ENCODE measurements around the gene ATXN7L2. TPM values are rescaled to one million over a fixed set of nuclear protein-coding genes. Genes with fewer than 3 reads are reported as not detected.

The ATXN7L2 gene
- total and polyA plus RNA-seq, 10 of the 15 experiments (the other 5 are each of a cell fraction or from before 2014, with no cell fraction given) = 0.27 to 7.4 (median 4.9) TPM

DNA sequence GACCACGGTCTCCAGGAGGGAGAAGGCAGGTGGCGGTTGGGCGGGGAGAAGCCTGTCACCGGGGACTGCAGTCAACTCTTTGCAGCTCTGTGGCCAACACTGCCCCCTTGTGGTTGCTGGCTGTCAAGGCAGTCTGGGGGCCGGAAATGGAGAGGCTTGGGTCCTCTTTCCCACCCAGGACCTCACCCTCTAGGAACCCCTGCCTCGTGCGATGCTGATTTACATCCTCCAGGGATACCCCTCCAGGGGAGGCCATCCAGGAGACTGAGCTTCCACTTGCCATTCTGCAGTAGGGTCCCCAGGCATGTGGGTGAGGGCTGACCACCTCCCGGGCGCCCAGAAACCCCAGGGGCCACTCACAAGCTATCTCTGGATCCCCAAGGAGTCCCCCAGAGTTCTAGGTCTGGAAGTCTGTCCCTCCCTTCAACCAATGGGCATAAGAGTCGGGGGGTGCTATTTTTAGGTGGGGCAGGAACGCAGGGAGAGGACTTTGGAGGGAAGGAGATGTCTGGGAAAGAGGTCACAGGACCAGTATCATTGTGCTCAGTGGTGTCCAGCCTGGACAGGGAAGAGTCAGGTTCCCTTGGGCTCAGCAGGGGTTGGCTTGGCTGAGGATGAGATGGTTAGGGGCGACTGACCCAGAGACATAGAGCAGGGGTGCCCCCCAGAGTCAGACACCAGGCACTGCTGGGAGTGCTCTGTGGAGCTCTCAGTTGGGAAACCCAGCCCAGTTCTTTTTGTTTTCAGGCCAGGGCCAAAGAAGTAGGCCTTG lies 48.8 kb downstream of the ATXN7L2 start:
- no peak for DNase-seq (ENCODE audit: low read depth, low spot score)
- Histone ChIP-seq H3K36me3 (ENCODE audit: control insufficient read depth in 2 of 2, insufficient read depth in 2 of 2, low read length in 1 of 2) (no peaks in the 10 kb centered on the region), H3K4me1 (ENCODE audit: control insufficient read depth, insufficient read depth, low read length) (peaks cover 14% of the 10 kb centered on the region), H3K27ac (ENCODE audit: control insufficient read depth, insufficient read depth) (peak overlapping the region; percentile 56), H3K4me2 (ENCODE audit: control insufficient read depth, insufficient read depth) (peak overlapping the region; percentile 70), H4K20me1 (ENCODE audit: control insufficient read depth, insufficient read depth) (no peaks in the 10 kb centered on the region), H3K9ac (ENCODE audit: control insufficient read depth, insufficient read depth, low read length) (peak overlapping the region; percentile 62), H3K4me3 (peak overlapping the region; percentile 41; the same call in 1 of the 2 replicates), H3K9me3 (replicated peaks; ENCODE audit: control insufficient read depth, insufficient read depth, low read length) (no peaks in the 10 kb centered on the region), H3K79me2 (ENCODE audit: control insufficient read depth, insufficient read depth, low read length) (no peaks in the 10 kb centered on the region), H3K27me3 (replicated peaks in 1 of 2; ENCODE audit: control insufficient read depth in 2 of 2, insufficient read depth in 2 of 2, low read length in 1 of 2) (no peaks in the 10 kb centered on the region), H2AFZ (ENCODE audit: control insufficient read depth, low read depth, low read length) (peak overlapping the region; percentile 98)
- peak; percentile 93 for ATAC-seq
- RAD21 ChIA-PET (ENCODE audit: unreplicated experiment) = interaction anchor here (0.5 to 10.3 kb wide), 37 partner anchors 13 to 452 kb away, joined by 3 to 422 read pairs (median 4); partner anchors contain the start of genes AHCYL1, AMIGO1, ATXN7L2 and CYB561D1
- FAIRE-seq = peak; percentile 85
- POLR2A ChIA-PET = interaction anchor here (0.7 to 4.4 kb wide), 8 partner anchors 17 to 48 kb away, joined by 3 to 26 read pairs (median 4); partner anchors contain the start of genes ATXN7L2 and CYB561D1
- CTCF ChIA-PET = interaction anchor here (0.5 to 21.3 kb wide), 81 partner anchors 9 to 704 kb away, joined by 3 to 1280 read pairs (median 4); partner anchors contain the start of genes AHCYL1, AMIGO1, AMPD2 and ATXN7L2
- in situ Hi-C loops (cut with MboI) (loop anchor here (5.0 kb wide), 3 partner anchors 40 to 270 kb away; partner anchors contain the start of gene CYB561D1), intact Hi-C loops (cut with micrococcal nuclease; ENCODE audit: unreplicated experiment) (loop anchor here (1.0 to 5.0 kb wide), 7 partner anchors 34 to 269 kb away; partner anchors contain the start of genes CYB561D1 and PSMA5)
- SMC1A ChIA-PET (ENCODE audit: uncharacterized antibody, unreplicated experiment) = interaction anchor here (0.6 to 12.8 kb wide), 36 partner anchors 9 to 452 kb away, joined by 3 to 431 read pairs (median 4); partner anchors contain the start of genes AHCYL1, AMIGO1, ATXN7L2 and CYB561D1
- WGBS (ENCODE audit: insufficient coverage, insufficient replicate concordance, low lambda C conversion rate, missing lambda C conversion rate) = 16% methylated on average over 12 of the region's 12 CpGs
- BruUV-seq (replicated peaks) = no TSS peak
- TF ChIP-seq NBN (IDR thresholded peaks at IDR 0.05) (peak; percentile 82; the same call in 1 of the 2 replicates), EZH2 (IDR thresholded peaks at IDR 0.05; ENCODE audit: borderline replicate concordance, control insufficient read depth, low read depth, low read length) (no peak), YY1 (IDR thresholded peaks at IDR 0.05; ENCODE audit: low read depth, low read length) (peak; percentile 70), NR2C1 (IDR thresholded peaks at IDR 0.05) (no peak), SREBF1 (IDR thresholded peaks at IDR 0.05; ENCODE audit: low read length) (no peak), MYC (IDR thresholded peaks at IDR 0.05; ENCODE audit: insufficient read depth, insufficient read length, insufficient replicate concordance, low read length, severe bottlenecking) (no peak), NRF1 (conservative IDR thresholded peaks at IDR 0.05; ENCODE audit: low read depth, low read length) (no peak), SMARCA5 (IDR thresholded peaks at IDR 0.05) (peak; percentile 50), KLF5 (IDR thresholded peaks at IDR 0.05; ENCODE audit: partially characterized antibody) (no peak), SRF (IDR thresholded peaks at IDR 0.05; ENCODE audit: low read depth in 2 of 2, low read length in 2 of 2) (no peak), CBX3 (IDR thresholded peaks at IDR 0.05; ENCODE audit: borderline replicate concordance, low read depth) (no peak), SP1 (IDR thresholded peaks at IDR 0.05; ENCODE audit: low read depth, low read length) (no peak), CHD4 (IDR thresholded peaks at IDR 0.05) (no peak), MTA3 (IDR thresholded peaks at IDR 0.05; ENCODE audit: borderline replicate concordance, low read length) (no peak), NR2C2 (IDR thresholded peaks at IDR 0.05; ENCODE audit: borderline replicate concordance, control insufficient read depth, insufficient read length, low read depth) (no peak)
- TF ChIP-seq, protein P1, sequence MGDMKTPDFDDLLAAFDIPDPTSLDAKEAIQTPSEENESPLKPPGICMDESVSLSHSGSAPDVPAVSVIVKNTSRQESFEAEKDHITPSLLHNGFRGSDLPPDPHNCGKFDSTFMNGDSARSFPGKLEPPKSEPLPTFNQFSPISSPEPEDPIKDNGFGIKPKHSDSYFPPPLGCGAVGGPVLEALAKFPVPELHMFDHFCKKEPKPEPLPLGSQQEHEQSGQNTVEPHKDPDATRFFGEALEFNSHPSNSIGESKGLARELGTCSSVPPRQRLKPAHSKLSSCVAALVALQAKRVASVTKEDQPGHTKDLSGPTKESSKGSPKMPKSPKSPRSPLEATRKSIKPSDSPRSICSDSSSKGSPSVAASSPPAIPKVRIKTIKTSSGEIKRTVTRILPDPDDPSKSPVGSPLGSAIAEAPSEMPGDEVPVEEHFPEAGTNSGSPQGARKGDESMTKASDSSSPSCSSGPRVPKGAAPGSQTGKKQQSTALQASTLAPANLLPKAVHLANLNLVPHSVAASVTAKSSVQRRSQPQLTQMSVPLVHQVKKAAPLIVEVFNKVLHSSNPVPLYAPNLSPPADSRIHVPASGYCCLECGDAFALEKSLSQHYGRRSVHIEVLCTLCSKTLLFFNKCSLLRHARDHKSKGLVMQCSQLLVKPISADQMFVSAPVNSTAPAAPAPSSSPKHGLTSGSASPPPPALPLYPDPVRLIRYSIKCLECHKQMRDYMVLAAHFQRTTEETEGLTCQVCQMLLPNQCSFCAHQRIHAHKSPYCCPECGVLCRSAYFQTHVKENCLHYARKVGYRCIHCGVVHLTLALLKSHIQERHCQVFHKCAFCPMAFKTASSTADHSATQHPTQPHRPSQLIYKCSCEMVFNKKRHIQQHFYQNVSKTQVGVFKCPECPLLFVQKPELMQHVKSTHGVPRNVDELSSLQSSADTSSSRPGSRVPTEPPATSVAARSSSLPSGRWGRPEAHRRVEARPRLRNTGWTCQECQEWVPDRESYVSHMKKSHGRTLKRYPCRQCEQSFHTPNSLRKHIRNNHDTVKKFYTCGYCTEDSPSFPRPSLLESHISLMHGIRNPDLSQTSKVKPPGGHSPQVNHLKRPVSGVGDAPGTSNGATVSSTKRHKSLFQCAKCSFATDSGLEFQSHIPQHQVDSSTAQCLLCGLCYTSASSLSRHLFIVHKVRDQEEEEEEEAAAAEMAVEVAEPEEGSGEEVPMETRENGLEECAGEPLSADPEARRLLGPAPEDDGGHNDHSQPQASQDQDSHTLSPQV (IDR thresholded peaks at IDR 0.05) = peak; percentile 86; the same call in 1 of the 2 replicates

Data from GM12878 (cell line).